Left lung (tissue), 10 donors: ENCODE results near the gene GATAD2A. TPM values are rescaled to one million over a fixed set of nuclear protein-coding genes. Genes with fewer than 3 reads are reported as not detected.
"Not testable (repeated sequence)": the region's sequence is repeated elsewhere in the genome, so short reads cannot be mapped to it uniquely, and the experiment has no call there.

Experiments used
- ATAC-seq: fragments of 200-7000 bp; cut with Tn5 transposase; one replicate; pipeline ENCODE4 v1.9.1; 2020; ENCODE audit warnings: moderate library complexity
- DNase-seq, 4 donors: peaks; one replicate each; pipeline ENCODE4 v3.0.0-alpha.2; 2013 to 2020
- H3K27ac ChIP-seq, 2 donors: fragments of 200-600 bp; sonication (generic) in 1 of 2; one replicate each; pipeline versions ENCODE4 v1.5.0 to v1.8.0; 2020 to 2021
- H3K27me3 ChIP-seq, 2 donors: fragments of 200-600 bp; sonication (generic) in 1 of 2; one replicate each; pipeline versions ENCODE4 v1.5.0 to v1.8.0; 2020 to 2021
- H3K36me3 ChIP-seq, 2 donors: fragments of 200-600 bp; sonication (generic) in 1 of 2; one replicate each; pipeline versions ENCODE4 v1.5.0 to v1.8.0; 2020 to 2021
- H3K4me1 ChIP-seq, 2 donors: fragments of 200-600 bp; one replicate each; pipeline ENCODE4 v1.8.0; 2021
- H3K4me3 ChIP-seq, 2 donors: fragments of 200-600 bp; sonication (generic) in 1 of 2; one replicate each; pipeline versions ENCODE4 v1.5.0 to v1.8.0; 2020 to 2021; ENCODE audit warnings: mild to moderate bottlenecking in 1 of 2
- H3K9me3 ChIP-seq, 2 donors: fragments of 200-600 bp; sonication (generic) in 1 of 2; one replicate each; pipeline versions ENCODE4 v1.5.0 to v1.8.0; 2020 to 2021
- intact Hi-C, 2 donors: fragments of 100-400 bp; cut with DNase I; formaldehyde crosslinking; loops; one replicate each; pipeline versions ENCODE4 v1.11.2 to v1.14.2; 2022
- polyA plus RNA-seq, 6 donors: library from polyadenylated mRNA; unstranded; fragments of 120-200 nt; gene quantifications; one replicate each; pipeline ENCODE4 v1.2.1, GENCODE V29; 2013; ENCODE audit not compliant: insufficient read length in 6 of 6
- total RNA-seq, 2 donors: library from RNA; stranded (reverse); fragmentation: NEBNext Ultra II Directional; extraction: Animal tissue kit (Norgen Biotek cat#: 25700); gene quantifications; one replicate each; pipeline ENCODE4 v1.2.1, GENCODE V29; 2021
- TF ChIP-seq, protein P1 (sequence below), 2 donors: fragments of 200-600 bp; sonication (generic) in 1 of 2; IDR thresholded peaks; one replicate each; pipeline versions ENCODE4 v1.5.0 to v1.8.0; 2021; ENCODE audit warnings: antibody characterized with exemption in 2 of 2
- donor health status: DM: no; HTN: yes; CAD: no.
- donor health status: DM: no; HTN: no; CAD: no.

The GATAD2A gene
- total and polyA plus RNA-seq, 8 donors: 39.3 to 97.3 (median 49.0) TPM

GRCh38 chr19:19388568-19389555 is 16.6 kb upstream of the GATAD2A start:
- TF ChIP-seq, protein P1, sequence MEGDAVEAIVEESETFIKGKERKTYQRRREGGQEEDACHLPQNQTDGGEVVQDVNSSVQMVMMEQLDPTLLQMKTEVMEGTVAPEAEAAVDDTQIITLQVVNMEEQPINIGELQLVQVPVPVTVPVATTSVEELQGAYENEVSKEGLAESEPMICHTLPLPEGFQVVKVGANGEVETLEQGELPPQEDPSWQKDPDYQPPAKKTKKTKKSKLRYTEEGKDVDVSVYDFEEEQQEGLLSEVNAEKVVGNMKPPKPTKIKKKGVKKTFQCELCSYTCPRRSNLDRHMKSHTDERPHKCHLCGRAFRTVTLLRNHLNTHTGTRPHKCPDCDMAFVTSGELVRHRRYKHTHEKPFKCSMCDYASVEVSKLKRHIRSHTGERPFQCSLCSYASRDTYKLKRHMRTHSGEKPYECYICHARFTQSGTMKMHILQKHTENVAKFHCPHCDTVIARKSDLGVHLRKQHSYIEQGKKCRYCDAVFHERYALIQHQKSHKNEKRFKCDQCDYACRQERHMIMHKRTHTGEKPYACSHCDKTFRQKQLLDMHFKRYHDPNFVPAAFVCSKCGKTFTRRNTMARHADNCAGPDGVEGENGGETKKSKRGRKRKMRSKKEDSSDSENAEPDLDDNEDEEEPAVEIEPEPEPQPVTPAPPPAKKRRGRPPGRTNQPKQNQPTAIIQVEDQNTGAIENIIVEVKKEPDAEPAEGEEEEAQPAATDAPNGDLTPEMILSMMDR (IDR thresholded peaks at IDR 0.05): no peak
- H3K4me1 ChIP-seq: peaks cover 43 to 89% of the 10 kb centered on the region in 2 donors
- intact Hi-C loops: no loop called here
- peak overlapping the region; percentile 39 to 71 for H3K27ac ChIP-seq
- ATAC-seq: no peak
- H3K4me3 ChIP-seq: no peak overlapping the region
- H3K36me3 ChIP-seq: no peaks in the 10 kb centered on the region
- no peaks in the 10 kb centered on the region for H3K9me3 ChIP-seq
- no peak for DNase-seq
- H3K27me3 ChIP-seq: no peaks in the 10 kb centered on the region

- H3K9me3 ChIP-seq, H3K27me3 ChIP-seq, ATAC-seq, intact Hi-C loops, DNase-seq, H3K36me3 ChIP-seq, H3K4me3 ChIP-seq: not testable (repeated sequence)
- Histone ChIP-seq H3K4me1 (peaks cover 44 to 89% of the 10 kb centered on the region in 2 donors), H3K27ac (peak overlapping the region; percentile 39 to 71)
Observed at GRCh38 chr19:19389683-19390082, 15.8 kb upstream of the GATAD2A start.

DNA sequence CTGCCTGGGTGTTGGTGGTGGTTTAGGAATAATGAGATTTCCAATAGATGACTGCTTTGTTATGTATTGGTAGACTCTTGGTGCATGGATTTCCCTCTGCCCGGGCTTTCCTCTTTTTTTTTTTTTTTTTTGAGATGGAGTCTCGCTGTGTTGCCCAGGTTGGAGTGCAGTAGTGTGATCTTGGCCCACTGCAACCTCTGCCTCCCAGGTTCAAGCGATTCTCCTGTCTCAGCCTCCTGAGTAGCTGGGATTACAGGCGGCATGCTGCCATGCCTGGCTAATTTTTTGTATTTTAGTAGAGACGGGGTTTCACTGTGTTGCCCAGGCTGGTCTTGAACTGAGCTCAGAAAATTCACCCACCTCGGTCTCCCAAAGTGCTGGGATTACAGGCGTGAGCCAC is 11.1 kb upstream of the GATAD2A start:
- DNase-seq, H3K27me3 ChIP-seq, H3K4me3 ChIP-seq, H3K36me3 ChIP-seq, intact Hi-C loops, H3K9me3 ChIP-seq, ATAC-seq: not testable (repeated sequence)
- peaks cover 27 to 80% of the 10 kb centered on the region in 2 donors for H3K4me1 ChIP-seq
- H3K27ac ChIP-seq: peak overlapping the region in 1 of 2 donors; percentile 75

- Histone ChIP-seq H3K4me1 (peaks cover 8 to 58% of the 10 kb centered on the region in 2 donors), H3K36me3 (no peaks in the 10 kb centered on the region), H3K27ac (no peak overlapping the region), H3K27me3 (no peaks in the 10 kb centered on the region), H3K4me3 (no peak overlapping the region), H3K9me3 (no peaks in the 10 kb centered on the region)
- peak in 2 of 4 donors; percentile 56 to 77 for DNase-seq
- TF ChIP-seq, protein P1 (IDR thresholded peaks at IDR 0.05): no peak
- no peak for ATAC-seq
- intact Hi-C loops: no loop called here
Observed at GRCh38 chr19:19399733-19400433, 5.6 kb upstream of the GATAD2A start.

GRCh38 chr19:19402656-19403372 is 2.7 kb upstream of the GATAD2A start:
- ATAC-seq: no peak
- no peak overlapping the region for H3K4me3 ChIP-seq

More at GRCh38 chr19:19402656-19403372, 2.7 kb upstream of the GATAD2A start:
- DNase-seq: no peak
- H3K27ac ChIP-seq: peak overlapping the region; percentile 21 to 88
- H3K4me1 ChIP-seq: peaks cover 12 to 58% of the 10 kb centered on the region in 2 donors
- intact Hi-C loops: no loop called here
- H3K36me3 ChIP-seq: no peaks in the 10 kb centered on the region
- TF ChIP-seq, protein P1 (IDR thresholded peaks at IDR 0.05): no peak
- H3K9me3 ChIP-seq: no peaks in the 10 kb centered on the region
- H3K27me3 ChIP-seq: no peaks in the 10 kb centered on the region
